Immature natural killer cell (primary cell): ENCODE results near the gene APOC4. TPM values are rescaled to one million over a fixed set of nuclear protein-coding genes. Genes with fewer than 3 reads are reported as not detected.
A peak's percentile ranks its signal among the peaks of the same experiment; 100 is the strongest.
"Not testable (repeated sequence)": the region's sequence is repeated elsewhere in the genome, so short reads cannot be mapped to it uniquely, and the experiment has no call there.

Source experiments
- DNase-seq, 3 donors: peaks; one replicate each; pipeline ENCODE4 v3.0.0; 2022; ENCODE audit warnings: mixed read lengths in 1 of 3
- H3K27ac Mint-ChIP-seq, 6 donors: one replicate each; pipeline ENCODE4 v1.8.0; 2020; ENCODE audit warnings: mixed read lengths in 6 of 6, mild to moderate bottlenecking in 5 of 6, inconsistent platforms in 4 of 6, moderate library complexity in 3 of 6
- H3K27me3 Mint-ChIP-seq, 3 donors: one replicate each; pipeline ENCODE4 v1.8.0; 2020 to 2021; ENCODE audit warnings: low read depth in 3 of 3, mild to moderate bottlenecking in 3 of 3, mixed read lengths in 3 of 3, moderate library complexity in 3 of 3, inconsistent platforms in 1 of 3
- H3K36me3 Mint-ChIP-seq, 3 donors: one replicate each; pipeline ENCODE4 v1.8.0; 2020; ENCODE audit warnings: mixed read lengths in 3 of 3, inconsistent platforms in 2 of 3, mild to moderate bottlenecking in 2 of 3
- H3K4me1 Mint-ChIP-seq, 2 donors: one replicate each; pipeline ENCODE4 v1.8.0; 2020; ENCODE audit warnings: inconsistent platforms in 2 of 2, mild to moderate bottlenecking in 2 of 2, mixed read lengths in 2 of 2, moderate library complexity in 1 of 2
- H3K4me3 Mint-ChIP-seq, 5 donors: one replicate each; pipeline ENCODE4 v1.8.0; 2020; ENCODE audit warnings: mild to moderate bottlenecking in 5 of 5, mixed read lengths in 5 of 5, inconsistent platforms in 3 of 5, moderate library complexity in 3 of 5
- H3K9me3 Mint-ChIP-seq, 6 donors: one replicate each; pipeline ENCODE4 v1.8.0; 2020; ENCODE audit warnings: mild to moderate bottlenecking in 6 of 6, mixed read lengths in 6 of 6, inconsistent platforms in 4 of 6, moderate library complexity in 3 of 6
- polyA plus RNA-seq, 3 donors: library from polyadenylated mRNA; unstranded; fragments of 300-500 nt; fragmentation: Illumina TruSeq; gene quantifications; one replicate each; pipeline ENCODE4 v1.2.3, GENCODE V29; 2021

Gene APOC4
- polyA plus RNA-seq, 3 donors from 2014 or later: not detected

DNA sequence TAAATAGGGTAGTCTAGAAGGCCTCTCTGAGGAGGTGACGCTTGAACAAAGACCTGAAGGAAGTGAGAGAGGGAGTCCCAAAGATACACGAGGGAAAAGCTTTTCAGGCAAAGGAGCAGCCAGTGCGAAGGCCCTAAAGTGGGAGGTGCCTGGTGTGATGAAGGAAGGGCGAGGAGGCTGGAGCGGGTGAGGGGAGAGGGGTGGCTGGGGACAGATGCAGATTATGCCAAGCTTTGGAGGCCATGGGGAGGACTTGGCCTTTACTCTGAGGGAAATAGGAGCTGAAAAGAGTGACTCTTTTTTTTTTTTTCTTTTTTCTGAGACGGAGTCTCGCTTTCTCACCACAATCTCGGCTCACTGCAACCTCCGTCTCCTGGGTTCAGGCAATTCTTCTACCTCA, 16.1 kb downstream of the APOC4 start:
- Mint-ChIP-seq H3K27ac (peak overlapping the region in 3 of 6 donors; percentile 1 to 32 (median 21)), H3K9me3 (no peaks in the 10 kb centered on the region), H3K4me1 (peaks cover 59 to 80% of the 10 kb centered on the region in 2 donors), H3K36me3 (peaks cover 0 to 5% (median 3%) of the 10 kb centered on the region in 3 donors), H3K4me3 (peak overlapping the region in 2 of 5 donors; percentile 25 to 96), H3K27me3 (peaks cover 10 to 15% (median 12%) of the 10 kb centered on the region in 3 donors)
- no peak for DNase-seq

GRCh38 chr19:44959691-44960090, 17.7 kb downstream of the APOC4 start:
- Mint-ChIP-seq H3K27ac (peak overlapping the region in 4 of 6 donors; percentile 13 to 57 (median 51)), H3K27me3 (peaks cover 6 to 10% (median 9%) of the 10 kb centered on the region in 3 donors), H3K4me1 (peaks cover 50 to 68% of the 10 kb centered on the region in 2 donors), H3K9me3 (no peaks in the 10 kb centered on the region), H3K36me3 (peaks cover 2 to 9% (median 3%) of the 10 kb centered on the region in 3 donors), H3K4me3 (no peak overlapping the region)
- DNase-seq: no peak

DNA sequence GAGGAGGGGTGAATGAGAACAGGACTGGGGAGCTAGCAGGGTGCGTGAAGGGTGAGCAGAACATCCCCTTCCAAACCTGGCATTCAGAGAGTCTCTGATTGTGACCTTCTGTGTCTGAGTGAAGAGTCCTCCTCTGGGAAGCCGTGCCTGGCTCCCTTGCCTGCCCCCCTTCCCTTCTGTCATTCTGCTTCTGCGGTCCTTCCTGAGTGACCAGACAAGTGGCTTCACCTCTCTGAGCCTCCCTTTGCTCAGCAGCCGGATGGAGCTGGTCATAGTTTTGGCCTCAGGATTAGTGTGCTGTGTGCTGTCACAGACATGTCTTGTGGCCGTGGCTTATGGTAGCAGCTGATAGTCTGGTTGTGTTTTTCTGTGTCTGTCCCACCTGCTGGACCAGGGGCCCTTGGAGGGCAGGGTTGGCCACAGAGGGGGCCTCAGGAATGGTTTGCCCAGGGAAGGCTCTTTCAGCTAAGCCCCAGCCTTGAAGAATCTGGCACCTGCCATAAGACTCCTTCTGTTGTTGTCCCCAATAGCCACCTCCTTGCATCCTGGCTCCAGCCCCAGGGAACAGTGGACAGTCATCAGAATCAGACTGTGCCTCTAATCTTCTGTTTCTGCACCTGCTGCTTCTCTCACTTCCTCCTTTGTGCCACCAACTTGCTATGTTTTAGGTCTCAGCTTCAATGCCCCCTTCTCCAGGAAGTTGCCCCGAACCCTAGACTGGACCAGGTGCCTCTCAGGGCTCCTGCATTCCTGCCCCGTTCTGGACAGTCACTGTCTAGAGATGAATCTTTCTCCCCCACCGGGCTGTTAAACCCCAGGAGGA, 19.1 kb downstream of the APOC4 start:
- DNase-seq: no peak
- Mint-ChIP-seq H3K27ac (peak overlapping the region in 3 of 6 donors; percentile 11 to 56 (median 44)), H3K9me3 (no peaks in the 10 kb centered on the region), H3K4me3 (no peak overlapping the region), H3K4me1 (peaks cover 41 to 56% of the 10 kb centered on the region in 2 donors), H3K36me3 (peaks cover 3 to 10% (median 3%) of the 10 kb centered on the region in 3 donors), H3K27me3 (peaks cover 0 to 2% (median 1%) of the 10 kb centered on the region in 3 donors)

- Mint-ChIP-seq H3K4me1 (peaks cover 34 to 49% of the 10 kb centered on the region in 2 donors), H3K27ac (peak overlapping the region in 2 of 6 donors; percentile 30 to 44), H3K36me3 (peaks cover 3 to 10% (median 3%) of the 10 kb centered on the region in 3 donors), H3K27me3 (peaks cover 0 to 3% (median 2%) of the 10 kb centered on the region in 3 donors), H3K4me3 (no peak overlapping the region), H3K9me3 (no peaks in the 10 kb centered on the region)
- no peak for DNase-seq
Observed at GRCh38 chr19:44961821-44962220, 19.8 kb downstream of the APOC4 start.

DNA sequence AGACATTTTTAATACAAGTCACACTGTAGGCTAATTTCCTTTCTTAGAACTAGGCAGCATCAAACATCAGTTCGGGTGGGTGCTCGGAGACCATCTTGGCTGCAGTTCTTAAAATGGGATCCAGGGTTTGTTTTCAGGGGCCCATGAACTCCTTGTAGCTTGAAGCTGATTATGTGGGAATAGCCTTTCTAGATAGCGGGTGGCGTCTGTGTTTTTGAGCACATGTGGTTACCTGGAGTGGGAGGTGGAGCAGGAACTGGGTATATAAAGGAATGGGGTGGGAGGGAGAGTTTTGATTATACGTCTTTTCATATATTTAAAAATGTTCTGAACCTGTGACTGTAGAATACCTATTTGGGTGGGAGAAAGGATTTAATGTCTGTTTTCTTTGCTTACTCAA, 26.1 kb downstream of the APOC4 start:
- H3K27me3 Mint-ChIP-seq: peaks cover 0 to 2% (median 2%) of the 10 kb centered on the region in 3 donors
- no peaks in the 10 kb centered on the region for H3K9me3 Mint-ChIP-seq
- peaks cover 4 to 9% (median 6%) of the 10 kb centered on the region in 3 donors for H3K36me3 Mint-ChIP-seq
- peaks cover 6 to 8% of the 10 kb centered on the region in 2 donors for H3K4me1 Mint-ChIP-seq
- H3K27ac Mint-ChIP-seq: peak overlapping the region in 2 of 6 donors; percentile 41 to 67
- H3K4me3 Mint-ChIP-seq: no peak overlapping the region
- DNase-seq: no peak

GRCh38 chr19:44968670-44969069, 26.6 kb downstream of the APOC4 start:
- Mint-ChIP-seq H3K4me1 (peaks cover 6 to 8% of the 10 kb centered on the region in 2 donors), H3K4me3 (no peak overlapping the region), H3K27ac (no peak overlapping the region), H3K36me3 (peaks cover 4 to 9% (median 9%) of the 10 kb centered on the region in 3 donors), H3K9me3 (no peaks in the 10 kb centered on the region), H3K27me3 (peaks cover 0 to 2% (median 2%) of the 10 kb centered on the region in 3 donors)
- DNase-seq: no peak

- H3K4me1 Mint-ChIP-seq: peaks cover 7 to 8% of the 10 kb centered on the region in 2 donors
- H3K36me3 Mint-ChIP-seq: peaks cover 3 to 13% (median 9%) of the 10 kb centered on the region in 3 donors
- no peak for DNase-seq
- H3K27ac Mint-ChIP-seq: no peak overlapping the region
- no peak overlapping the region for H3K4me3 Mint-ChIP-seq
- H3K9me3 Mint-ChIP-seq: no peaks in the 10 kb centered on the region
- H3K27me3 Mint-ChIP-seq: peaks cover 0 to 2% (median 2%) of the 10 kb centered on the region in 3 donors
Observed at GRCh38 chr19:44969437-44969836, 27.4 kb downstream of the APOC4 start.

GRCh38 chr19:44971451-44971850, 29.4 kb downstream of the APOC4 start:
- H3K27ac Mint-ChIP-seq, DNase-seq, H3K4me3 Mint-ChIP-seq, H3K27me3 Mint-ChIP-seq, H3K4me1 Mint-ChIP-seq, H3K9me3 Mint-ChIP-seq: not testable (repeated sequence)
- peaks cover 0 to 18% (median 6%) of the 10 kb centered on the region in 3 donors for H3K36me3 Mint-ChIP-seq

DNA sequence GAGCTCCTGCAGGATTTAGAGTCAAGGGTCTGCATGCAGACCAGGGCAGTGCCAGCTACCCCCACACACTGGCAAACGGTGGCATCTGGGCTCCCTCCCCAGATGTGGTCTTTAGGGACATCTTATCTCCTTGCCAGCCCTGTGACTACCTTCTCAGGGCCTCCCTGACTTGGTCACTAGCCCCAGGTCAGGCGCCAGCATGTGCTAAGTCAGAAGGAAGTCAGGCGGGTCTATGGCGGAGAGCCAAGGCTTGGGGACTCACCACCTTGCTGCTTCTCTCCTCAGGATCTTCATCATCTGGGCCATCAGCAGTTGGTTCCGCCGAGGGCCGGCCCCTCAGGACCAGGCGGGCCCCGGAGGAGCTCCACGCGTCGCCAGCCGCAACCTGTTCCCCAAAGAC, 30.8 kb downstream of the APOC4 start:
- peaks cover 0 to 4% (median 0%) of the 10 kb centered on the region in 3 donors for H3K27me3 Mint-ChIP-seq
- H3K4me3 Mint-ChIP-seq: no peak overlapping the region
- no peak for DNase-seq
- no peaks in the 10 kb centered on the region for H3K9me3 Mint-ChIP-seq
- H3K36me3 Mint-ChIP-seq: peaks cover 0 to 22% (median 3%) of the 10 kb centered on the region in 3 donors
- H3K4me1 Mint-ChIP-seq: peaks cover 3 to 5% of the 10 kb centered on the region in 2 donors
- no peak overlapping the region for H3K27ac Mint-ChIP-seq

GRCh38 chr19:44973982-44974735, 32.1 kb downstream of the APOC4 start:
- Mint-ChIP-seq H3K9me3 (no peaks in the 10 kb centered on the region), H3K36me3 (peaks cover 0 to 23% (median under 1%) of the 10 kb centered on the region in 3 donors), H3K4me3 (no peak overlapping the region), H3K27ac (peak overlapping the region in 1 of 6 donors; percentile 60), H3K4me1 (peaks cover 0 to 1% of the 10 kb centered on the region in 2 donors), H3K27me3 (peaks cover 0 to 4% (median 0%) of the 10 kb centered on the region in 3 donors)
- no peak for DNase-seq

DNA sequence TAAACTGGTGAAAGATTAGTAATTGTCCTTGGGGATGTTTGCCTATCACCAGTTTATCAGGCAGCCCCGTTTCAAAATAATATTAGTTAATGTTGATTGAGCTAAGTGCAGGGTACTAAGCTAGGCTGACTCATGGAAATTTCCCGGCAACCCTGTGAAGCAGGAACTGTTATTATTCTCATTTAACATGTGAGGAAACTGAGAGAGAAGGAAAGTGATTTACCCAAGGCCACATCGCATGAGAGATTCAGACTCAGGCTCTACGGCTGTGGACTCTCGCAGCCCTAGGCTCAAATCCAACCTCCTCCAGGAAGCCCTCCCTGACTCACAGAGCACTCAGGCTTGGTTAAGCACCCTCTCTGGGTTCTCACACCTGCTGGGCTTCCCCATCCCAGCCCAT, 32.8 kb downstream of the APOC4 start:
- no peak for DNase-seq
- no peaks in the 10 kb centered on the region for H3K9me3 Mint-ChIP-seq
- no peak overlapping the region for H3K27ac Mint-ChIP-seq
- peaks cover 0 to 28% (median 4%) of the 10 kb centered on the region in 3 donors for H3K36me3 Mint-ChIP-seq
- peaks cover 0 to 4% (median 0%) of the 10 kb centered on the region in 3 donors for H3K27me3 Mint-ChIP-seq
- no peak overlapping the region for H3K4me3 Mint-ChIP-seq
- H3K4me1 Mint-ChIP-seq: peaks cover 0 to 1% of the 10 kb centered on the region in 2 donors

- no peak for DNase-seq
- peaks cover 0 to 4% (median 0%) of the 10 kb centered on the region in 3 donors for H3K27me3 Mint-ChIP-seq
- H3K36me3 Mint-ChIP-seq: peaks cover 0 to 28% (median 4%) of the 10 kb centered on the region in 3 donors
- H3K4me1 Mint-ChIP-seq: peaks cover 0 to 1% of the 10 kb centered on the region in 2 donors
- H3K4me3 Mint-ChIP-seq: no peak overlapping the region
- H3K9me3 Mint-ChIP-seq: no peaks in the 10 kb centered on the region
- no peak overlapping the region for H3K27ac Mint-ChIP-seq
Observed at GRCh38 chr19:44975444-44975843, 33.4 kb downstream of the APOC4 start.

GRCh38 chr19:44984005-44984404, 42.0 kb downstream of the APOC4 start:
- peak overlapping the region; percentile 88 to 98 (median 93) for H3K27ac Mint-ChIP-seq
- H3K36me3 Mint-ChIP-seq: peaks cover 4 to 11% (median 11%) of the 10 kb centered on the region in 3 donors
- DNase-seq: peak; percentile 47 to 59 (median 56)
- peaks cover 6 to 21% of the 10 kb centered on the region in 2 donors for H3K4me1 Mint-ChIP-seq
- H3K27me3 Mint-ChIP-seq: peaks cover 0 to 5% (median 2%) of the 10 kb centered on the region in 3 donors
- H3K9me3 Mint-ChIP-seq: no peaks in the 10 kb centered on the region
- peak overlapping the region; percentile 31 to 82 (median 78) for H3K4me3 Mint-ChIP-seq
